T-cell (primary cell): Measurements from ENCODE around the gene DDX46. TPM values are rescaled to one million over a fixed set of nuclear protein-coding genes. Genes with fewer than 3 reads are reported as not detected.
A peak's percentile ranks its signal among the peaks of the same experiment; 100 is the strongest.

Experiments
- ATAC-seq, 4 experiments: fragments of 200-7000 bp in 3 of 4; fragments of 150-1000 bp in 1 of 4; cut with Tn5 transposase; replicated peaks in 1 of 4; 1 replicate in 3 of 4; 2 replicates in 1 of 4; pipeline ENCODE4 v1.10.0; 2021; ENCODE audit warnings: moderate library complexity in 3 of 4, mild to moderate bottlenecking in 2 of 4, moderate number of reproducible peaks in 1 of 4
- CTCF ChIA-PET, 2 donors: fragments of 300-600 bp; sonication (Branson Sonifier 250); formaldehyde crosslinking; loops; one replicate each; lab custom pipeline; 2022; ENCODE audit warnings: antibody characterized with exemption in 2 of 2; lab: Charles Lee
- POLR2A ChIA-PET, 2 donors: fragments of 300-600 bp; sonication (Branson Sonifier 250); formaldehyde crosslinking; loops; one replicate each; lab custom pipeline; 2022; ENCODE audit warnings: antibody characterized with exemption in 2 of 2; lab: Charles Lee
- DNase-seq, 35 experiments: peaks; one replicate each; pipeline versions ENCODE4 v3.0.0 to v3.0.0-alpha.2; 2013 to 2023
- H3K27ac ChIP-seq: one replicate; pipeline ENCODE4 v1.5.1; 2013; ENCODE audit warnings: low read length
- H3K27me3 ChIP-seq, 2 experiments: replicated peaks in 1 of 2; 1 replicate in 1 of 2; 2 replicates in 1 of 2; pipeline versions ENCODE4 v1.6.1 to v1.7.0; 2013; ENCODE audit warnings: low read length in 1 of 2, mixed read lengths in 1 of 2; ENCODE audit not compliant: control insufficient read depth in 2 of 2, insufficient read depth in 2 of 2; ENCODE audit errors: extremely low read depth in 1 of 2
- H3K36me3 ChIP-seq, 2 donors: 1 replicate in 1 of 2; 2 replicates in 1 of 2; pipeline versions ENCODE4 v1.6.1 to v1.7.0; 2013; ENCODE audit warnings: low read length in 1 of 2; ENCODE audit not compliant: control insufficient read depth in 2 of 2, insufficient read depth in 1 of 2; ENCODE audit errors: extremely low read depth in 1 of 2
- H3K4me1 ChIP-seq, 2 experiments: 1 replicate in 1 of 2; 2 replicates in 1 of 2; pipeline versions ENCODE4 v1.6.1 to v1.7.0; 2013; ENCODE audit warnings: low read length in 2 of 2, mixed read lengths in 1 of 2; ENCODE audit not compliant: insufficient read depth in 2 of 2, control insufficient read depth in 1 of 2; ENCODE audit errors: extremely low read depth in 1 of 2
- H3K4me3 ChIP-seq, 2 donors: 1 replicate in 1 of 2; 2 replicates in 1 of 2; pipeline versions ENCODE4 v1.5.1 to v1.7.0; 2013; ENCODE audit warnings: mild to moderate bottlenecking in 2 of 2, low read length in 1 of 2, moderate library complexity in 1 of 2; ENCODE audit not compliant: control insufficient read depth in 1 of 2; ENCODE audit errors: extremely low read depth in 1 of 2
- H3K9me3 ChIP-seq: 2 replicates; pipeline ENCODE4 v1.7.0; 2013
- H3K27ac Mint-ChIP-seq, 2 donors: one replicate each; pipeline ENCODE4 v1.8.0; 2020 to 2021; ENCODE audit warnings: mild to moderate bottlenecking in 2 of 2, mixed read lengths in 2 of 2
- H3K27me3 Mint-ChIP-seq, 2 donors: one replicate each; pipeline ENCODE4 v1.8.0; 2021 to 2022; ENCODE audit warnings: mixed read lengths in 2 of 2
- H3K36me3 Mint-ChIP-seq: one replicate; pipeline ENCODE4 v1.8.0; 2021; ENCODE audit warnings: mixed read lengths
- H3K4me1 Mint-ChIP-seq, 3 donors: one replicate each; pipeline ENCODE4 v1.8.0; 2020 to 2022; ENCODE audit warnings: mixed read lengths in 3 of 3, mild to moderate bottlenecking in 1 of 3
- H3K4me3 Mint-ChIP-seq, 3 donors: one replicate each; pipeline ENCODE4 v1.8.0; 2020 to 2022; ENCODE audit warnings: mild to moderate bottlenecking in 3 of 3, mixed read lengths in 3 of 3, moderate library complexity in 3 of 3
- H3K9me3 Mint-ChIP-seq, 3 donors: one replicate each; pipeline ENCODE4 v1.8.0; 2020 to 2022; ENCODE audit warnings: mixed read lengths in 3 of 3
- WGBS: methylation state at CpG from one replicate; pipeline ENCODE4 v1.1.5; 2013; ENCODE audit warnings: missing lambda C conversion rate; ENCODE audit not compliant: insufficient coverage; 5-methylcytosine and 5-hydroxymethylcytosine counted together
- total RNA-seq, 35 experiments: library from RNA in 6 of 35; stranded (reverse) in 6 of 35; fragments of 120-200 nt in 1 of 35; gene quantifications; one replicate each; pipeline versions ENCODE4 v1.2.1 to v1.2.4 and lab custom pipeline; 2013 to 2026

Gene DDX46
- total RNA-seq, 5 donors from 2014 or later (not counting 1 experiment from before 2014, with no cell fraction given) = 53.9 to 69.5 (median 65.7) TPM

DNA sequence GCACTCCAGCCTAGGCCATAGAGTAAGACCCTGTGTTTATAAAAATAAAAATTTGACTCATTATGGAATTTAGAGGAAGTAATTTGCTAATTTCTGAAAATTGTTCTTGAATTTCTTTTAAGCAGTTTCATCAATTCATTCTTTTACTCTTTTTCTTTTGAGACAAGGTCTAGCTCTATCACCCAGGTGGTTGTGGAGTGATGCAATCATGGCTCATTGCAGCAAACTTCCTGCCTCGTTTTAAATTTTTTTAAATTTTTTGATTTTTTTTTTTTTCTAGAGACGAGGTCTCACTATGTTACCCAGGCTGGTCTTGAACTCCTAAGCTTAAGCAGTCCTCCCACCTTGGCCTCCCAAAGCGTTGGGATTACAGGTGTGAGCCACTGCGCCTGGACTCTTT is 23.3 kb upstream of the DDX46 start:
- DNase-seq = no peak
- Histone ChIP-seq H3K36me3 (no peaks in the 10 kb centered on the region), H3K4me1 (peaks cover 9 to 22% of the 10 kb centered on the region in 2 experiments), H3K27me3 (no peaks in the 10 kb centered on the region), H3K4me3 (no peak overlapping the region), H3K9me3 (no peaks in the 10 kb centered on the region), H3K27ac (no peak overlapping the region)
- ATAC-seq = no peak
- peaks cover 15 to 17% (median 15%) of the 10 kb centered on the region in 3 donors for H3K4me1 Mint-ChIP-seq
- CTCF ChIA-PET = interaction anchor here in 1 of 2 donors (0.7 to 2.0 kb wide), 4 partner anchors 23 to 190 kb away, joined by 3 to 7 read pairs (median 4); partner anchors contain the start of gene DDX46
- H3K27ac Mint-ChIP-seq = no peak overlapping the region
- POLR2A ChIA-PET = no interaction called here
- no peaks in the 10 kb centered on the region for H3K27me3 Mint-ChIP-seq
- H3K9me3 Mint-ChIP-seq = no peaks in the 10 kb centered on the region
- no peak overlapping the region for H3K4me3 Mint-ChIP-seq
- no peaks in the 10 kb centered on the region for H3K36me3 Mint-ChIP-seq
- WGBS = 52% methylated on average over 3 of the region's 4 CpGs

- Mint-ChIP-seq H3K27ac (no peak overlapping the region), H3K4me1 (peaks cover 19 to 27% (median 24%) of the 10 kb centered on the region in 3 donors), H3K27me3 (no peaks in the 10 kb centered on the region), H3K36me3 (no peaks in the 10 kb centered on the region), H3K4me3 (no peak overlapping the region), H3K9me3 (no peaks in the 10 kb centered on the region)
- ChIA-PET CTCF (interaction anchor here (0.5 to 2.0 kb wide), 7 partner anchors 21 to 353 kb away, joined by 3 to 7 read pairs (median 3); partner anchors contain the start of gene DDX46 (in 1 of the 2)), POLR2A (interaction anchor here in 1 of 2 donors (0.6 kb wide), 1 partner anchor 137 kb away, joined by 3 read pairs; no protein-coding TSS in a partner anchor)
- Histone ChIP-seq H3K36me3 (peaks cover 0 to 5% of the 10 kb centered on the region in 2 donors), H3K4me3 (no peak overlapping the region), H3K9me3 (no peaks in the 10 kb centered on the region), H3K4me1 (peaks cover 9 to 26% of the 10 kb centered on the region in 2 experiments), H3K27me3 (no peaks in the 10 kb centered on the region), H3K27ac (no peak overlapping the region)
- DNase-seq (no peak), ATAC-seq (no peak)
- no CpG with 5 or more reads among the region's 2 CpGs for WGBS
Measured at GRCh38 chr5:134736173-134736812, 22.3 kb upstream of the DDX46 start.

DNA sequence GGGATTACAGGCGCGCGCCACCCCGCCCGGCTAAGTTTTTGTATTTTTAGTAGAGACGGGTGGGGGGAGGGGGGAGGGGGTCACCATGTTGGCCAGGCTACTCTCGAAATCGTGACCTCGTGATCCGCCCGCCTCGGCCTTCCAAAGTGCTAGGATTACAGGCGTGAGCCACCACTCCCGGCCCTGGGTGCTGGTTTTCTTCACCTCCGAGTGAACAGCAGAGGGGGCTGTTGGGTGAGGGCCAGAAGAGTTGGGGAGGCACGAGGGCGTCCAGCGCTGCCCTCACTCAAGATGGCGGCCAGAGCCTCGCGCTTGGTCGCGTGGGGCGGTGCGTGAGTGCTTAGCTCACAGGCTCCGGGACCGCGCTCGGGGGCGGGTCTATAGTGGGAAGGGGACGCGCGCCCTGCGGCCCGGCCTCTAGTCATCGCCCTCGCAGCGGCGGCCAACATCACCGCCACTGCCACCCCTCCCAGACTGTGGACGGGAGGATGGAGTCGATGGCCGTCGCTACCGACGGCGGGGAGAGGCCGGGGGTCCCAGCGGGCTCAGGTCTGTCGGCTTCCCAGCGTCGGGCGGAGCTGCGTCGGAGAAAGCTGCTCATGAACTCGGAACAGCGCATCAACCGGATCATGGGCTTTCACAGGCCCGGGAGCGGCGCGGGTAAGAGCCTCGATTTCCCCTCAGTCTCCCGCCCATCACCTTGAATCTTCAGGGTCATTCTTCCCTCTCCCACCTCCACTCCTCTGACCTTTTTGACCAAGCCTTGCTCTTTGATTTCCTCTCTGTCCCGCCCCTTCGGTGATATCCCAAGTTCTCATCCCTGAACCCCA is 20.2 kb upstream of the DDX46 start, which contains the start of gene CAMLG:
Gene CAMLG, plus strand, starts transcription at position 416 of the 830 bp plus-strand sequence. Its CDS starts 73 bp downstream, at position 489.
- peaks cover 0 to 8% of the 10 kb centered on the region in 2 donors for H3K36me3 ChIP-seq
- no peaks in the 10 kb centered on the region for H3K27me3 ChIP-seq
- POLR2A ChIA-PET = interaction anchor here in 1 of 2 donors (0.6 to 1.1 kb wide), 2 partner anchors 20 to 166 kb away, joined by 4 to 7 read pairs; partner anchors contain the start of genes DDX46 and PCBD2
- peaks cover 9 to 26% of the 10 kb centered on the region in 2 experiments for H3K4me1 ChIP-seq
- no peaks in the 10 kb centered on the region for H3K9me3 ChIP-seq
- H3K27ac ChIP-seq = peak within 1 kb of the TSS; percentile 86
- H3K36me3 Mint-ChIP-seq = no peaks in the 10 kb centered on the region
- H3K4me1 Mint-ChIP-seq = peaks cover 25 to 36% (median 29%) of the 10 kb centered on the region in 3 donors
- CTCF ChIA-PET = interaction anchor here (0.5 to 1.4 kb wide), 17 partner anchors 9 to 1973 kb away, joined by 3 to 19 read pairs (median 6); partner anchors contain the start of genes C5orf24 (in 1 of the 2), DDX46 (in 1 of the 2) and PCBD2 (in 1 of the 2)
- H3K4me3 Mint-ChIP-seq = peak within 1 kb of the TSS; percentile 90 to 95 (median 91)
- H3K27ac Mint-ChIP-seq = peak within 1 kb of the TSS; percentile 83 to 96
- DNase-seq (peak; percentile 92 to 99 (median 96)), ATAC-seq (peak; percentile 96 to 98 (median 98))
- H3K27me3 Mint-ChIP-seq = no peaks in the 10 kb centered on the region
- peak within 1 kb of the TSS; percentile 73 to 76 for H3K4me3 ChIP-seq
- H3K9me3 Mint-ChIP-seq = no peaks in the 10 kb centered on the region
- WGBS = under 1% methylated on average over 56 of the region's 66 CpGs

- Histone ChIP-seq H3K36me3 (peaks cover 0 to 14% of the 10 kb centered on the region in 2 donors), H3K9me3 (no peaks in the 10 kb centered on the region), H3K27ac (peak overlapping the region; percentile 86), H3K27me3 (no peaks in the 10 kb centered on the region), H3K4me1 (peaks cover 9 to 26% of the 10 kb centered on the region in 2 experiments), H3K4me3 (peak overlapping the region; percentile 73 to 76)
- no peaks in the 10 kb centered on the region for H3K36me3 Mint-ChIP-seq
- H3K4me3 Mint-ChIP-seq = peak overlapping the region; percentile 90 to 95 (median 91)
- H3K27ac Mint-ChIP-seq = peak overlapping the region; percentile 83 to 96
- ATAC-seq (no peak), DNase-seq (peak in 13 of 35 experiments; percentile 3 to 57 (median 19))
- H3K27me3 Mint-ChIP-seq = no peaks in the 10 kb centered on the region
- no peaks in the 10 kb centered on the region for H3K9me3 Mint-ChIP-seq
- CTCF ChIA-PET = interaction anchor here (0.5 to 1.4 kb wide), 15 partner anchors 17 to 1974 kb away, joined by 3 to 19 read pairs (median 5); partner anchors contain the start of genes C5orf24 (in 1 of the 2), DDX46 (in 1 of the 2) and PCBD2 (in 1 of the 2)
- 0% methylated on average over 8 of the region's 21 CpGs for WGBS
- POLR2A ChIA-PET = interaction anchor here in 1 of 2 donors (1.1 kb wide), 1 partner anchor 166 kb away, joined by 4 read pairs; the partner anchor contains the start of gene PCBD2
- peaks cover 25 to 37% (median 29%) of the 10 kb centered on the region in 3 donors for H3K4me1 Mint-ChIP-seq
Measured at GRCh38 chr5:134738963-134739661, 19.5 kb upstream of the DDX46 start.

DNA sequence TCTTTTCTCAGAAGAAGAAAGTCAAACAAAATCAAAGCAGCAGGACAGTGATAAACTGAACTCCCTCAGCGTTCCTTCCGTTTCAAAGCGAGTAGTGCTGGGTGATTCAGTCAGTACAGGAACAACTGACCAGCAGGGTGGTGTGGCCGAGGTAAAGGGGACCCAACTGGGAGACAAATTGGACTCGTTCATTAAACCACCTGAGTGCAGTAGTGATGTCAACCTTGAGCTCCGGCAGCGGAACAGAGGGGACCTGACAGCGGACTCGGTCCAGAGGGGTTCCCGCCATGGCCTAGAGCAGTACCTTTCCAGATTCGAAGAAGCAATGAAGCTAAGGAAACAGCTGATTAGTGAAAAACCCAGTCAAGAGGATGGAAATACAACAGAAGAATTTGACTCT is 17.5 kb upstream of the DDX46 start:
- Mint-ChIP-seq H3K36me3 (no peaks in the 10 kb centered on the region), H3K27ac (no peak overlapping the region), H3K4me3 (no peak overlapping the region), H3K27me3 (no peaks in the 10 kb centered on the region), H3K9me3 (no peaks in the 10 kb centered on the region), H3K4me1 (peaks cover 25 to 37% (median 29%) of the 10 kb centered on the region in 3 donors)
- Histone ChIP-seq H3K4me3 (no peak overlapping the region), H3K4me1 (peaks cover 9 to 26% of the 10 kb centered on the region in 2 experiments), H3K27ac (no peak overlapping the region), H3K9me3 (no peaks in the 10 kb centered on the region), H3K36me3 (peaks cover 0 to 20% of the 10 kb centered on the region in 2 donors), H3K27me3 (no peaks in the 10 kb centered on the region)
- DNase-seq = no peak
- CTCF ChIA-PET = no interaction called here
- ATAC-seq = no peak
- POLR2A ChIA-PET = no interaction called here
- WGBS = 95% methylated on average over 11 of the region's 11 CpGs
